ENCODE measurements around the gene MARCHF10. TPM values are rescaled to one million over a fixed set of nuclear protein-coding genes. Genes with fewer than 3 reads are reported as not detected.

The MARCHF10 gene
- total and polyA plus RNA-seq, 9 of the 15 experiments (the other 6 are each of a cell fraction or from before 2014, with no cell fraction given) = not detected

DNA sequence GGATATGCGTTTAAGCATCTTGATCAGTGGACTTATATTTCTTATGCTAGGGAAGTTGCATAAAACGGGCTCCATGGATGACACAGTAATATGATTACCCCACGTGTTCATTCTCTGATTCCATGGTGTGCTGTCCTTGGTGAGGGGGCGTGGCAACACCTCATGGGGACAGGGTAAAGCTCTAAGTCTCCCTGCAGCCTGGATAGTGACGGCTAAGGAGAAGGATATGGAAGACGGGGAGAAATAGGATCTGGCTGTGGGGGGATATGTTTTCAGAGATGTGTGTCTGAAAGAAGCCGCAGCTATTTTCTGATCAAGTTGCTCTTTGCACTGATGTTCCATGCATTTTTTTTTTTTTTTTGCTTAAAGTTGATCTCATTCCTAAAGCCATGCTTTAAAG lies 84.3 kb downstream of the MARCHF10 start:
- no TSS peak for BruUV-seq (replicated peaks)
- POLR2A ChIA-PET = interaction anchor here (0.7 to 1.5 kb wide), 2 partner anchors 11 kb away, joined by 3 to 6 read pairs; no protein-coding TSS in a partner anchor
- Histone ChIP-seq H3K9me3 (replicated peaks; ENCODE audit: control insufficient read depth, insufficient read depth, low read depth, low read length) (no peaks in the 10 kb centered on the region), H4K20me1 (replicated peaks; ENCODE audit: control insufficient read depth, insufficient read depth, low read length) (no peaks in the 10 kb centered on the region), H3K27me3 (ENCODE audit: control insufficient read depth in 2 of 2, insufficient read depth in 2 of 2, low read length in 2 of 2) (peaks cover 9 to 38% of the 10 kb centered on the region in 2 experiments; a peak in 3 of 5 replicates), H3K9ac (ENCODE audit: insufficient read depth in 1 of 2, low read depth in 2 of 2, low read length in 2 of 2) (no peak overlapping the region), H3K9me1 (ENCODE audit: control insufficient read depth, insufficient read depth, low read length) (no peaks in the 10 kb centered on the region), H3K27ac (ENCODE audit: extremely low read depth, low read depth, low read length) (no peak overlapping the region), H2AFZ (ENCODE audit: low read depth, low read length) (no peak overlapping the region), H3K79me2 (ENCODE audit: control insufficient read depth, insufficient read depth, low read length) (no peaks in the 10 kb centered on the region), H3K36me3 (ENCODE audit: control insufficient read depth, insufficient read depth, low read length) (no peaks in the 10 kb centered on the region), H3K4me1 (replicated peaks in 1 of 2; ENCODE audit: control insufficient read depth in 2 of 2, insufficient read depth in 2 of 2, low read length in 2 of 2) (no peaks in the 10 kb centered on the region; a peak in 2 of 5 replicates), H3K4me3 (no peak overlapping the region), H3K4me2 (ENCODE audit: insufficient read depth, low read length) (peak overlapping the region; percentile 5; the same call in 1 of the 2 replicates)
- in situ Hi-C loops (cut with MboI) = loop anchor here (25.0 kb wide), 1 partner anchor 238 kb away; the partner anchor contains the start of gene TANC2
- FAIRE-seq = peak; percentile 29
- 3% methylated on average over 7 of the region's 7 CpGs for WGBS (ENCODE audit: insufficient coverage, low coverage, missing lambda C conversion rate)
- CTCF ChIA-PET (ENCODE audit: low intra/inter-chr PET ratio) = no interaction called here
- intact Hi-C loops (cut with micrococcal nuclease) = no loop called here
- DNase-seq (ENCODE audit: extremely low read depth in 1 of 4, low spot score in 3 of 4) = peak in 3 of 4 experiments; percentile 21 to 27 (median 24)
- ATAC-seq = 0 out of 3 replicates have a peak, but pooled peaks have one; percentile 54
- 0 out of 6 replicates have a peak, but pooled peaks of 1 of the 3 experiments have one; percentile 14 for TF ChIP-seq ZBTB11 (CRISPR knock-in tag; IDR thresholded peaks at IDR 0.05)
- TF ChIP-seq PHB2 (IDR thresholded peaks at IDR 0.05; ENCODE audit: low read depth) = no peak
- TF ChIP-seq REST (IDR thresholded peaks at IDR 0.05; ENCODE audit: borderline replicate concordance) = peak; percentile 27
- TF ChIP-seq REST (CRISPR knock-in tag; IDR thresholded peaks at IDR 0.05; ENCODE audit: low read depth) = no peak

All from K562 (cell line).